SK-N-SH (cell line): Measurements from ENCODE around the gene BCAS3.

Experiments used
- CHD2 ChIP-seq: fragments of 150-350 bp; IDR thresholded peaks from 2 replicates; pipeline ENCODE4 v1.6.1; 2018; ENCODE audit warnings: low read length; ENCODE audit not compliant: partially characterized antibody
- MXI1 ChIP-seq: IDR thresholded peaks from 2 replicates; pipeline ENCODE4 v1.6.1; 2012; ENCODE audit warnings: mild to moderate bottlenecking, low read depth, low read length, improper control_type of control experiment
- NFIC ChIP-seq: IDR thresholded peaks from 2 replicates; pipeline ENCODE4 v1.4.0; 2012; ENCODE audit warnings: borderline replicate concordance
- RCOR1 ChIP-seq: fragments of 150-350 bp; IDR thresholded peaks from 2 replicates; pipeline ENCODE4 v1.6.1; 2017; ENCODE audit warnings: antibody characterized with exemption, low read length
- RFX5 ChIP-seq: IDR thresholded peaks from 2 replicates; pipeline ENCODE4 v1.6.1; 2012; ENCODE audit warnings: mild to moderate bottlenecking, improper control_type of control experiment, low read length
- TAF1 ChIP-seq: IDR thresholded peaks from 2 replicates; pipeline ENCODE4 v1.6.1; 2012; ENCODE audit warnings: low read depth, mild to moderate bottlenecking, low read length, moderate library complexity, borderline replicate concordance
- TF ChIP-seq, protein P1 (sequence below): fragments of 200-600 bp; sonication (generic); IDR thresholded peaks from 2 replicates; pipeline ENCODE4 v1.6.1; 2017; ENCODE audit warnings: antibody characterized with exemption, mild to moderate bottlenecking, moderate library complexity
- TF ChIP-seq, protein P2 (sequence below): IDR thresholded peaks from 2 replicates; pipeline ENCODE4 v1.4.0; 2012; ENCODE audit warnings: low read depth, borderline replicate concordance
- TF ChIP-seq, protein P3 (sequence below): fragments of 150-350 bp; IDR thresholded peaks from 2 replicates; pipeline ENCODE4 v1.6.1; 2017; ENCODE audit warnings: antibody characterized with exemption, low read length, low read depth, borderline replicate concordance

DNA sequence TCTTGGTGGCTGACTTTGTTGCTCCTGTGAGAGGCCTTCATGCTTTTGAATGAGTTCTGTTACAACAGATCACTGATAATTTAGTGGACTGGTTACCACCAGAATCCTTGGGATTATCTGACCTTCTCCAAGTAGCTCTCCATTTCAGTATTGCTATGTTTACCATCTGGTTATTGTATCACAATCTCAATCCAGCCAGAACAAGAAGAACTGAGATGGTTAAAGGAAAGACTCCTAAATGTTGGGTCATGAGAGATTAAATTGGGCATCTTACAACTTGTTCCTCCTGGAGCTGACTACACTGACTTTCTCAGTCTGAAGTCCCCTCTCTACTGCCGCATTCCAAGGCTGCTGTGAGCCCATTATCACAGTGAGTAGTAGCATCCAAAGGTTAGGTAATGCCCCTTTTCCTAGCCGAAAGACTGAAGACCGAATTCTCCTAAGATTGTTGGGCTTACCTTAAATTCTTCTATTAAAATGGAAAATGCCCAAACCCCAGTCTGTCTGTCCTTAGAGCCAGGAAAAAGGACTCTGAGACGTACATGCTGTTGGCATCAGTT, 540.3 kb downstream of the BCAS3 start:
- TF ChIP-seq, protein P1, sequence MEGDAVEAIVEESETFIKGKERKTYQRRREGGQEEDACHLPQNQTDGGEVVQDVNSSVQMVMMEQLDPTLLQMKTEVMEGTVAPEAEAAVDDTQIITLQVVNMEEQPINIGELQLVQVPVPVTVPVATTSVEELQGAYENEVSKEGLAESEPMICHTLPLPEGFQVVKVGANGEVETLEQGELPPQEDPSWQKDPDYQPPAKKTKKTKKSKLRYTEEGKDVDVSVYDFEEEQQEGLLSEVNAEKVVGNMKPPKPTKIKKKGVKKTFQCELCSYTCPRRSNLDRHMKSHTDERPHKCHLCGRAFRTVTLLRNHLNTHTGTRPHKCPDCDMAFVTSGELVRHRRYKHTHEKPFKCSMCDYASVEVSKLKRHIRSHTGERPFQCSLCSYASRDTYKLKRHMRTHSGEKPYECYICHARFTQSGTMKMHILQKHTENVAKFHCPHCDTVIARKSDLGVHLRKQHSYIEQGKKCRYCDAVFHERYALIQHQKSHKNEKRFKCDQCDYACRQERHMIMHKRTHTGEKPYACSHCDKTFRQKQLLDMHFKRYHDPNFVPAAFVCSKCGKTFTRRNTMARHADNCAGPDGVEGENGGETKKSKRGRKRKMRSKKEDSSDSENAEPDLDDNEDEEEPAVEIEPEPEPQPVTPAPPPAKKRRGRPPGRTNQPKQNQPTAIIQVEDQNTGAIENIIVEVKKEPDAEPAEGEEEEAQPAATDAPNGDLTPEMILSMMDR = no peak
- no peak for TF ChIP-seq CHD2
- TF ChIP-seq RCOR1 = no peak
- TF ChIP-seq MXI1 = no peak
- TF ChIP-seq, protein P2, sequence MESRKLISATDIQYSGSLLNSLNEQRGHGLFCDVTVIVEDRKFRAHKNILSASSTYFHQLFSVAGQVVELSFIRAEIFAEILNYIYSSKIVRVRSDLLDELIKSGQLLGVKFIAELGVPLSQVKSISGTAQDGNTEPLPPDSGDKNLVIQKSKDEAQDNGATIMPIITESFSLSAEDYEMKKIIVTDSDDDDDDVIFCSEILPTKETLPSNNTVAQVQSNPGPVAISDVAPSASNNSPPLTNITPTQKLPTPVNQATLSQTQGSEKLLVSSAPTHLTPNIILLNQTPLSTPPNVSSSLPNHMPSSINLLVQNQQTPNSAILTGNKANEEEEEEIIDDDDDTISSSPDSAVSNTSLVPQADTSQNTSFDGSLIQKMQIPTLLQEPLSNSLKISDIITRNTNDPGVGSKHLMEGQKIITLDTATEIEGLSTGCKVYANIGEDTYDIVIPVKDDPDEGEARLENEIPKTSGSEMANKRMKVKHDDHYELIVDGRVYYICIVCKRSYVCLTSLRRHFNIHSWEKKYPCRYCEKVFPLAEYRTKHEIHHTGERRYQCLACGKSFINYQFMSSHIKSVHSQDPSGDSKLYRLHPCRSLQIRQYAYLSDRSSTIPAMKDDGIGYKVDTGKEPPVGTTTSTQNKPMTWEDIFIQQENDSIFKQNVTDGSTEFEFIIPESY = no peak
- TF ChIP-seq, protein P3, sequence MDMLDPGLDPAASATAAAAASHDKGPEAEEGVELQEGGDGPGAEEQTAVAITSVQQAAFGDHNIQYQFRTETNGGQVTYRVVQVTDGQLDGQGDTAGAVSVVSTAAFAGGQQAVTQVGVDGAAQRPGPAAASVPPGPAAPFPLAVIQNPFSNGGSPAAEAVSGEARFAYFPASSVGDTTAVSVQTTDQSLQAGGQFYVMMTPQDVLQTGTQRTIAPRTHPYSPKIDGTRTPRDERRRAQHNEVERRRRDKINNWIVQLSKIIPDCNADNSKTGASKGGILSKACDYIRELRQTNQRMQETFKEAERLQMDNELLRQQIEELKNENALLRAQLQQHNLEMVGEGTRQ = no peak
- no peak for TF ChIP-seq RFX5
- no peak for TF ChIP-seq TAF1
- no peak for TF ChIP-seq NFIC
